ENCODE results near the gene LRMDA. TPM values are rescaled to one million over a fixed set of nuclear protein-coding genes. Genes with fewer than 3 reads are reported as not detected.
"Not testable (repeated sequence)": the region's sequence is repeated elsewhere in the genome, so short reads cannot be mapped to it uniquely, and the experiment has no call there.

LRMDA gene
- total and polyA plus RNA-seq, 2 donors (not counting 3 experiments of a cell fraction or from before 2014, with no cell fraction given), result 9.7 to 18.0 TPM

- Histone ChIP-seq H3K4me1 (ENCODE audit: control insufficient read depth, extremely low read depth, insufficient read depth, low read length) (no peaks in the 10 kb centered on the region), H3K27me3 (ENCODE audit: control insufficient read depth in 2 of 2, insufficient read depth in 2 of 2, low read length in 2 of 2) (no peaks in the 10 kb centered on the region), H3K79me2 (ENCODE audit: control insufficient read depth, insufficient read depth, low read length) (no peaks in the 10 kb centered on the region), H3K9me3 (replicated peaks; ENCODE audit: control insufficient read depth, insufficient read depth, low read length) (no peaks in the 10 kb centered on the region), H3K27ac (ENCODE audit: insufficient read depth, low read depth, low read length) (no peak overlapping the region), H4K20me1 (replicated peaks; ENCODE audit: control insufficient read depth, extremely low read depth, insufficient read depth, low read length) (no peaks in the 10 kb centered on the region), H3K9me1 (replicated peaks; ENCODE audit: control insufficient read depth, extremely low read depth, insufficient read depth, low read length) (no peaks in the 10 kb centered on the region), H3K4me3 (replicated peaks in 1 of 3; ENCODE audit: insufficient read depth in 1 of 3, low read depth in 1 of 3, low read length in 3 of 3) (no peak overlapping the region), H3K36me3 (ENCODE audit: control insufficient read depth in 2 of 2, extremely low read depth in 1 of 2, insufficient read depth in 2 of 2, low read length in 2 of 2) (no peaks in the 10 kb centered on the region), H2AFZ (ENCODE audit: low read depth, low read length) (no peak overlapping the region), H3K9ac (replicated peaks; ENCODE audit: extremely low read depth, insufficient read depth, low read length) (no peak overlapping the region), H3K4me2 (ENCODE audit: insufficient read depth, low read length) (no peak overlapping the region)
- POLR2A ChIA-PET, result no interaction called here
- no peak for DNase-seq (ENCODE audit: low read depth, low spot score)
- CTCF ChIA-PET, result no interaction called here
- intact Hi-C loops (cut with micrococcal nuclease) (no loop called here), dilution Hi-C loops (cut with MboI; ENCODE audit: extremely low pct_ligation_motif_present, low sequenced_read_pairs) (no loop called here)
- FAIRE-seq, result no peak
- no TSS peak for BruUV-seq (replicated peaks)
- TF ChIP-seq, protein P1, sequence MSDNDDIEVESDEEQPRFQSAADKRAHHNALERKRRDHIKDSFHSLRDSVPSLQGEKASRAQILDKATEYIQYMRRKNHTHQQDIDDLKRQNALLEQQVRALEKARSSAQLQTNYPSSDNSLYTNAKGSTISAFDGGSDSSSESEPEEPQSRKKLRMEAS (IDR thresholded peaks at IDR 0.05; ENCODE audit: insufficient read depth, insufficient read length), result no peak
- TF ChIP-seq POLR2A (IDR thresholded peaks at IDR 0.05; ENCODE audit: low read depth, low read length) (no peak), JUN (IDR thresholded peaks at IDR 0.05; ENCODE audit: borderline replicate concordance, insufficient read depth, insufficient read length, low read depth) (no peak), EZH2 (IDR thresholded peaks at IDR 0.05; ENCODE audit: borderline replicate concordance, low read depth, low read length, severe bottlenecking) (no peak), CTCF (IDR thresholded peaks at IDR 0.05; ENCODE audit: extremely low read depth in 1 of 2, insufficient read depth in 1 of 2, low read depth in 1 of 2, low read length in 2 of 2) (no peak), MYC (IDR thresholded peaks at IDR 0.05; ENCODE audit: low read depth, low read length) (no peak), FOS (IDR thresholded peaks at IDR 0.05; ENCODE audit: borderline replicate concordance, insufficient read depth, low read length) (no peak), POLR2AphosphoS5 (IDR thresholded peaks at IDR 0.05; ENCODE audit: insufficient read depth, low read depth, low read length) (no peak), GATA2 (IDR thresholded peaks at IDR 0.05; ENCODE audit: insufficient read depth, insufficient read length, low read depth, low read length) (no peak)
Measured at GRCh38 chr10:76141376-76141775, 710.0 kb downstream of the LRMDA start.

DNA sequence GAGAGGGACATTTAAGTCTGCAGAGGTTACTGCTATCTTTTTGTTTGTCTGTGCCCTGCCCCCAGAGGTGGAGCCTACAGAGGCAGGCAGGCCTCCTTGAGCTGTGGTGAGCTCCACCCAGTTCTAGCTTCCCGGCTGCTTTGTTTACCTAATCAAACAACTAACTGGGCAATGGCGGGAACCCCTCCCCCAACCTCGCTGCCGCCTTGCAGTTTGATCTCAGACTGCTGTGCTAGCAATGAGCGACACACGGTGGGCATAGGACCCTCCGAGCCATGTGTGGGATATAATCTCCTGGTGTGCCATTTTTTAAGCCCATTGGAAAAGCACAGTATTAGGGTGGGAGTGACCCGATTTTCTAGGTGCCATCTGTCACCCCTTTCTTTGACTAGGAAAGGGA lies 716.8 kb downstream of the LRMDA start:
- CTCF ChIA-PET; DNase-seq (ENCODE audit: low read depth, low spot score); H3K4me3 ChIP-seq (replicated peaks in 1 of 3; ENCODE audit: insufficient read depth in 1 of 3, low read depth in 1 of 3, low read length in 3 of 3); intact Hi-C loops (cut with micrococcal nuclease); H3K27me3 ChIP-seq (ENCODE audit: control insufficient read depth in 2 of 2, insufficient read depth in 2 of 2, low read length in 2 of 2); BruUV-seq (replicated peaks); POLR2A ChIA-PET; H3K9me1 ChIP-seq (replicated peaks; ENCODE audit: control insufficient read depth, extremely low read depth, insufficient read depth, low read length); H3K9me3 ChIP-seq (replicated peaks; ENCODE audit: control insufficient read depth, insufficient read depth, low read length); H3K4me1 ChIP-seq (ENCODE audit: control insufficient read depth, extremely low read depth, insufficient read depth, low read length); FAIRE-seq; H4K20me1 ChIP-seq (replicated peaks; ENCODE audit: control insufficient read depth, extremely low read depth, insufficient read depth, low read length); H3K4me2 ChIP-seq (ENCODE audit: insufficient read depth, low read length); H3K79me2 ChIP-seq (ENCODE audit: control insufficient read depth, insufficient read depth, low read length); H3K27ac ChIP-seq (ENCODE audit: insufficient read depth, low read depth, low read length); H3K9ac ChIP-seq (replicated peaks; ENCODE audit: extremely low read depth, insufficient read depth, low read length); dilution Hi-C loops (cut with MboI; ENCODE audit: extremely low pct_ligation_motif_present, low sequenced_read_pairs); H2AFZ ChIP-seq (ENCODE audit: low read depth, low read length); H3K36me3 ChIP-seq (ENCODE audit: control insufficient read depth in 2 of 2, extremely low read depth in 1 of 2, insufficient read depth in 2 of 2, low read length in 2 of 2): not testable (repeated sequence)
